OCI-LY3 (cell line): ENCODE data around the gene S100A5.

Source experiments
- EZH2phosphoT487 ChIP-seq: fragments of 200-600 bp; shearing (Covaris generic); IDR thresholded peaks from 2 replicates; pipeline ENCODE4 v1.6.1; 2018; ENCODE audit warnings: antibody characterized with exemption, mixed run types, low read depth
- TF ChIP-seq, protein P1 (sequence below): fragments of 200-600, 300-600 bp; sonication (generic); IDR thresholded peaks from 2 replicates; pipeline ENCODE4 v1.5.1; 2014; ENCODE audit warnings: antibody characterized with exemption, low read length, low read depth

DNA sequence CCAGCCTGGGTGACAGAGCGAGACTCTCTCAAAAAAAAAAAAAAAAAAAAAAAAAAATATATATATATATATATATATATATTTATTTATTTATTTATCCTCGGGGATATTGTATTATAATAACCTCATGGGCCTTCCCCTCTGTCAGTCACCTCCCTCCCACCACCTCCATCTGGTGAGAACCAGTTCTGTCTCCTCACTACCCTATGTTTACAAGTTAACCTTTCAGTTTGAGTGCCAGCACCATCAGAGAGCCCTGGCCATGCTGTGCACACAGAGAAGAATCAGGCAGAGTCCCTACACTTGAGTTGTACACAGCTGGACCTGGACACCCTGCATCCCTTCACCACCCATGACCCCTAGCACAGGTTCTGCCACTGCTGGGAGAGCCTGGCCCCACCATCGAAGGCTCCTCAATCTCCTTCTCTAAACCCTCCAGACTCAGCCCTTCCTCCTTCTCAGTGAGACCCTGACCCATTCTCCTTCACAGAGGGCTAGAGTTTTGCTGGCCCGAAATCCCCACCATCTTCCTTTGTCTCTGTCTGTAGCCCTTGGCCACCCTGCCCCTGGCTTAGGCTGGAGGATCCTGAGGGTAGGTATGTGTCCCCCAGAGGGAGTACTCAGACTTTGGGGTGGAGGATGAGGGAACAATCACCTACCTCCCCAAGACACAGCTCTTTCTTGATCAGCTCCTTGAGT lies 1.2 kb downstream of the S100A5 start:
- TF ChIP-seq, protein P1, sequence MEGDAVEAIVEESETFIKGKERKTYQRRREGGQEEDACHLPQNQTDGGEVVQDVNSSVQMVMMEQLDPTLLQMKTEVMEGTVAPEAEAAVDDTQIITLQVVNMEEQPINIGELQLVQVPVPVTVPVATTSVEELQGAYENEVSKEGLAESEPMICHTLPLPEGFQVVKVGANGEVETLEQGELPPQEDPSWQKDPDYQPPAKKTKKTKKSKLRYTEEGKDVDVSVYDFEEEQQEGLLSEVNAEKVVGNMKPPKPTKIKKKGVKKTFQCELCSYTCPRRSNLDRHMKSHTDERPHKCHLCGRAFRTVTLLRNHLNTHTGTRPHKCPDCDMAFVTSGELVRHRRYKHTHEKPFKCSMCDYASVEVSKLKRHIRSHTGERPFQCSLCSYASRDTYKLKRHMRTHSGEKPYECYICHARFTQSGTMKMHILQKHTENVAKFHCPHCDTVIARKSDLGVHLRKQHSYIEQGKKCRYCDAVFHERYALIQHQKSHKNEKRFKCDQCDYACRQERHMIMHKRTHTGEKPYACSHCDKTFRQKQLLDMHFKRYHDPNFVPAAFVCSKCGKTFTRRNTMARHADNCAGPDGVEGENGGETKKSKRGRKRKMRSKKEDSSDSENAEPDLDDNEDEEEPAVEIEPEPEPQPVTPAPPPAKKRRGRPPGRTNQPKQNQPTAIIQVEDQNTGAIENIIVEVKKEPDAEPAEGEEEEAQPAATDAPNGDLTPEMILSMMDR, result no peak
- TF ChIP-seq EZH2phosphoT487, result no peak
